IMR-90 (cell line): ENCODE data around the gene NECAB2. TPM values are rescaled to one million over a fixed set of nuclear protein-coding genes. Genes with fewer than 3 reads are reported as not detected.

Source experiments
- ATAC-seq: fragments of 200-7000 bp; cut with Tn5 transposase; 2 replicates; pipeline ENCODE4 v1.9.1; 2020; ENCODE audit warnings: low read depth, mild to moderate bottlenecking, moderate library complexity
- BruUV-seq: library from RNA; stranded (reverse); fragments of 400-500 nt; replicated peaks from 2 replicates; lab custom pipeline; 2021; lab: Mats Ljungman, UMichigan
- CTCF ChIA-PET: fragments of 300-600 bp; formaldehyde crosslinking; extraction: SDS; loops from one replicate; lab custom pipeline; 2021; ENCODE audit warnings: antibody characterized with exemption; lab: Yijun Ruan, JAX
- POLR2A ChIA-PET: fragments of 300-600 bp; sonication (Branson Sonifier 250); formaldehyde crosslinking; loops from one replicate; lab custom pipeline; 2022; ENCODE audit warnings: antibody characterized with exemption; ENCODE audit not compliant: unreplicated experiment; lab: Charles Lee
- DNase-seq: peaks from one replicate; pipeline ENCODE4 v3.0.0; 2013
- H2AFZ ChIP-seq: replicated peaks from 2 replicates; pipeline ENCODE3; 2013; ENCODE audit warnings: low read length, mild to moderate bottlenecking; ENCODE audit not compliant: poor library complexity
- H2AK5ac ChIP-seq: 2 replicates; pipeline ENCODE4 v1.6.1; 2013; ENCODE audit warnings: low read depth, low read length, inconsistent platforms
- H2AK9ac ChIP-seq: replicated peaks from 2 replicates; pipeline ENCODE3; 2013; ENCODE audit warnings: mild to moderate bottlenecking, low read depth, low read length, moderate library complexity; ENCODE audit not compliant: poor library complexity
- H2BK120ac ChIP-seq: 2 replicates; pipeline ENCODE4 v1.6.1; 2013; ENCODE audit warnings: low read depth, low read length, inconsistent platforms
- H2BK15ac ChIP-seq: 3 replicates; pipeline ENCODE4 v1.6.1; 2013; ENCODE audit warnings: low read depth, low read length, inconsistent platforms
- H2BK20ac ChIP-seq: 2 replicates; pipeline ENCODE4 v1.6.1; 2013; ENCODE audit warnings: low read depth, mild to moderate bottlenecking, inconsistent platforms, low read length, moderate library complexity
- H2BK5ac ChIP-seq: 2 replicates; pipeline ENCODE4 v1.6.1; 2013; ENCODE audit warnings: mild to moderate bottlenecking, low read depth, low read length, inconsistent platforms; ENCODE audit not compliant: poor library complexity, severe bottlenecking
- H3K14ac ChIP-seq: replicated peaks from 2 replicates; pipeline ENCODE4 v1.6.1; 2013; ENCODE audit warnings: low read depth, low read length, inconsistent platforms
- H3K18ac ChIP-seq: 2 replicates; pipeline ENCODE4 v1.6.1; 2013; ENCODE audit warnings: low read depth, low read length, control low read depth
- H3K23ac ChIP-seq: 2 replicates; pipeline ENCODE4 v1.6.1; 2013; ENCODE audit warnings: low read depth, low read length, inconsistent platforms
- H3K27ac ChIP-seq: 2 replicates; pipeline ENCODE4 v1.5.1; 2013; ENCODE audit warnings: mild to moderate bottlenecking, control low read depth, low read length; ENCODE audit not compliant: insufficient read depth
- H3K27me3 ChIP-seq: 2 replicates; pipeline ENCODE4 v1.6.1; 2013; ENCODE audit warnings: low read length; ENCODE audit not compliant: control insufficient read depth, insufficient read depth
- H3K36me3 ChIP-seq: 2 replicates; pipeline ENCODE4 v1.6.1; 2013; ENCODE audit warnings: low read length, mixed read lengths; ENCODE audit not compliant: control insufficient read depth, insufficient read depth
- H3K4ac ChIP-seq: 2 replicates; pipeline ENCODE4 v1.6.1; 2013; ENCODE audit warnings: low read depth, low read length, inconsistent platforms
- H3K4me1 ChIP-seq: 2 replicates; pipeline ENCODE4 v1.6.1; 2013; ENCODE audit warnings: low read length, mixed read lengths; ENCODE audit not compliant: control insufficient read depth, insufficient read depth
- H3K4me2 ChIP-seq: 2 replicates; pipeline ENCODE4 v1.6.1; 2013; ENCODE audit warnings: low read depth, mild to moderate bottlenecking, control low read depth, low read length, moderate library complexity
- H3K4me3 ChIP-seq: 2 replicates; pipeline ENCODE4 v1.5.1; 2013; ENCODE audit warnings: low read depth, mild to moderate bottlenecking, control low read depth, low read length, moderate library complexity; ENCODE audit not compliant: insufficient read depth
- H3K56ac ChIP-seq: 2 replicates; pipeline ENCODE4 v1.6.1; 2013; ENCODE audit warnings: low read length, inconsistent platforms; ENCODE audit not compliant: insufficient read depth; ENCODE audit errors: extremely low read depth
- H3K79me1 ChIP-seq, 2 experiments: 2 replicates each; pipeline ENCODE4 v1.6.1; 2013; ENCODE audit warnings: low read length in 2 of 2, inconsistent platforms in 1 of 2, low read depth in 1 of 2
- H3K9ac ChIP-seq: 2 replicates; pipeline ENCODE4 v1.6.1; 2013; ENCODE audit warnings: low read depth, low read length, control low read depth
- H3K9me1 ChIP-seq: 2 replicates; pipeline ENCODE4 v1.6.1; 2013; ENCODE audit warnings: low read length, inconsistent platforms; ENCODE audit not compliant: insufficient read depth
- H3K9me3 ChIP-seq: 2 replicates; pipeline ENCODE4 v1.6.1; 2013; ENCODE audit warnings: low read length; ENCODE audit not compliant: control insufficient read depth, insufficient read depth
- H4K20me1 ChIP-seq: 2 replicates; pipeline ENCODE4 v1.6.1; 2013; ENCODE audit warnings: low read length, inconsistent platforms; ENCODE audit not compliant: insufficient read depth
- H4K5ac ChIP-seq: 2 replicates; pipeline ENCODE4 v1.6.1; 2013; ENCODE audit warnings: mild to moderate bottlenecking, low read depth, low read length, control low read depth
- H4K8ac ChIP-seq, 2 experiments: 2 replicates each; pipeline ENCODE4 v1.6.1; 2013; ENCODE audit warnings: low read depth in 2 of 2, low read length in 2 of 2, control low read depth in 1 of 2, inconsistent platforms in 1 of 2
- H4K91ac ChIP-seq: 2 replicates; pipeline ENCODE4 v1.6.1; 2013; ENCODE audit warnings: low read depth, low read length, inconsistent platforms; ENCODE audit not compliant: insufficient read depth
- BHLHE40 ChIP-seq: fragments of 150-350 bp; IDR thresholded peaks from 2 replicates; pipeline ENCODE4 v1.6.1; 2016; ENCODE audit warnings: mild to moderate bottlenecking, low read depth, low read length
- CEBPB ChIP-seq: IDR thresholded peaks from 2 replicates; pipeline ENCODE4 v1.6.1; 2012; ENCODE audit warnings: low read depth, low read length, improper control_type of control experiment
- CHD1 ChIP-seq: IDR thresholded peaks from 2 replicates; pipeline ENCODE4 v1.6.1; 2012; ENCODE audit warnings: low read depth, low read length, improper control_type of control experiment
- ELK1 ChIP-seq: fragments of 150-350 bp; IDR thresholded peaks from 2 replicates; pipeline ENCODE4 v1.6.1; 2016; ENCODE audit warnings: low read depth, mild to moderate bottlenecking, low read length, moderate library complexity, borderline replicate concordance
- FOS ChIP-seq: fragments of 150-350 bp; IDR thresholded peaks from 2 replicates; pipeline ENCODE4 v1.6.1; 2016; ENCODE audit warnings: low read depth, low read length
- MAFK ChIP-seq: IDR thresholded peaks from 2 replicates; pipeline ENCODE4 v1.6.1; 2012; ENCODE audit warnings: low read depth, low read length, improper control_type of control experiment
- MAZ ChIP-seq: IDR thresholded peaks from 2 replicates; pipeline ENCODE4 v1.6.1; 2012; ENCODE audit warnings: low read depth, mild to moderate bottlenecking, low read length, improper control_type of control experiment, moderate library complexity, borderline replicate concordance
- MXI1 ChIP-seq: IDR thresholded peaks from 2 replicates; pipeline ENCODE4 v1.6.1; 2012; ENCODE audit warnings: low read depth, mild to moderate bottlenecking, low read length, moderate library complexity, borderline replicate concordance
- NFE2L2 ChIP-seq: fragments of 150-350 bp; IDR thresholded peaks from 2 replicates; pipeline ENCODE4 v1.6.1; 2016; ENCODE audit warnings: low read depth, mild to moderate bottlenecking, low read length
- POLR2A ChIP-seq: IDR thresholded peaks from 2 replicates; pipeline ENCODE4 v1.6.1; 2012; ENCODE audit warnings: mild to moderate bottlenecking, low read depth, low read length
- RAD21 ChIP-seq: IDR thresholded peaks from 2 replicates; pipeline ENCODE4 v1.6.1; 2012; ENCODE audit warnings: low read length, improper control_type of control experiment
- RCOR1 ChIP-seq: IDR thresholded peaks from 2 replicates; pipeline ENCODE4 v1.6.1; 2012; ENCODE audit warnings: mild to moderate bottlenecking, low read length, improper control_type of control experiment; ENCODE audit not compliant: insufficient replicate concordance
- RFX5 ChIP-seq: IDR thresholded peaks from 2 replicates; pipeline ENCODE4 v1.8.0; 2012; ENCODE audit warnings: low read depth, mild to moderate bottlenecking, low read length, moderate library complexity
- SMC3 ChIP-seq: fragments of 150-350 bp; IDR thresholded peaks from 2 replicates; pipeline ENCODE4 v1.6.1; 2016; ENCODE audit warnings: low read depth, mild to moderate bottlenecking, antibody characterized with exemption, low read length, moderate library complexity
- WGBS, 2 experiments: methylation state at CpG; one replicate each; pipeline versions ENCODE4 v1.1.5 to v1.1.7; 2013; ENCODE audit warnings: missing lambda C conversion rate in 2 of 2; ENCODE audit not compliant: insufficient read length in 1 of 2; ENCODE audit errors: extremely low coverage in 2 of 2; 5-methylcytosine and 5-hydroxymethylcytosine counted together
- dilution Hi-C: fragments of 300-500 bp; cut with HindIII; formaldehyde crosslinking; loops from one replicate; pipeline ENCODE4 v1.14.3; 2018; ENCODE audit warnings: low sequenced_read_pairs; ENCODE audit not compliant: unreplicated experiment
- in situ Hi-C: fragments of 300-500 bp; cut with MboI; formaldehyde crosslinking; loops from 3 replicates; pipeline ENCODE4 v1.14.3; 2019; ENCODE audit warnings: low sequenced_read_pairs, inconsistent platforms, mixed read lengths
- intact Hi-C: fragments of 100-400 bp; cut with micrococcal nuclease; formaldehyde crosslinking; loops from 2 replicates; pipeline ENCODE4 v1.10.0; 2022
- polyA plus RNA-seq, 3 experiments: library from polyadenylated mRNA; depleted of rRNA; stranded (reverse); fragments of >200 nt; gene quantifications; 2 replicates each; pipeline ENCODE4 v1.2.3, GENCODE V29; 2012; ENCODE audit warnings: low replicate concordance in 1 of 3
- total RNA-seq: library from RNA; depleted of rRNA; stranded (reverse); fragments of >200 nt; gene quantifications from 2 replicates; pipeline ENCODE4 v1.2.3, GENCODE V29; 2012
- TF ChIP-seq, protein P1 (sequence below): conservative IDR thresholded peaks from 2 replicates; pipeline ENCODE4 v1.5.1; 2012; ENCODE audit warnings: mild to moderate bottlenecking, low read depth, low read length, improper control_type of control experiment

Gene NECAB2
- total and polyA plus RNA-seq, 2 of the 4 experiments (the other 2 are of a cell fraction) = 0.27 TPM; not detected in 1

- no peak overlapping the region for H3K4me3 ChIP-seq
- H3K18ac ChIP-seq = no peak overlapping the region
- DNase-seq (no peak), ATAC-seq (no peak)
- no peak overlapping the region for H3K4ac ChIP-seq
- H2AK5ac ChIP-seq = no peak overlapping the region
- no peak overlapping the region for H3K4me2 ChIP-seq
- in situ Hi-C loops = no loop called here
- no peak overlapping the region for H2BK5ac ChIP-seq
- H2AK9ac ChIP-seq = no peak overlapping the region
- intact Hi-C loops = no loop called here
- H3K56ac ChIP-seq = no peak overlapping the region
- no TSS peak for BruUV-seq
- WGBS, 2 experiments = 81% methylated on average over 7 of the region's 19 CpGs; no CpG with 5 or more reads in 1 of the 2 experiments
- ChIA-PET POLR2A (interaction anchor here (1.5 kb wide), 1 partner anchor 9 kb away, joined by 3 read pairs; no protein-coding TSS in a partner anchor), CTCF (interaction anchor here (0.6 kb wide), 1 partner anchor 368 kb away, joined by 3 read pairs; no protein-coding TSS in a partner anchor)
- H2BK15ac ChIP-seq = no peak overlapping the region
- H3K36me3 ChIP-seq = no peaks in the 10 kb centered on the region
- no peak overlapping the region for H3K27ac ChIP-seq
- H3K14ac ChIP-seq = no peak overlapping the region
- peaks cover 6% of the 10 kb centered on the region for H3K4me1 ChIP-seq
- no peak overlapping the region for H2BK20ac ChIP-seq
- no peak overlapping the region for H3K23ac ChIP-seq
- H4K5ac ChIP-seq = no peak overlapping the region
- H2AFZ ChIP-seq = no peak overlapping the region
- no peak overlapping the region for H3K9ac ChIP-seq
- no peaks in the 10 kb centered on the region; the same call in 1 of the 2 replicates for H3K9me1 ChIP-seq
- H2BK120ac ChIP-seq = no peak overlapping the region
- H4K20me1 ChIP-seq = no peaks in the 10 kb centered on the region
- no peak overlapping the region for H4K8ac ChIP-seq
- TF ChIP-seq MXI1 = no peak
- TF ChIP-seq CEBPB = no peak
- TF ChIP-seq NFE2L2 = no peak
- TF ChIP-seq RAD21 = no peak
- TF ChIP-seq BHLHE40 = no peak
- TF ChIP-seq FOS = no peak
- TF ChIP-seq SMC3 = no peak
- TF ChIP-seq, protein P1, sequence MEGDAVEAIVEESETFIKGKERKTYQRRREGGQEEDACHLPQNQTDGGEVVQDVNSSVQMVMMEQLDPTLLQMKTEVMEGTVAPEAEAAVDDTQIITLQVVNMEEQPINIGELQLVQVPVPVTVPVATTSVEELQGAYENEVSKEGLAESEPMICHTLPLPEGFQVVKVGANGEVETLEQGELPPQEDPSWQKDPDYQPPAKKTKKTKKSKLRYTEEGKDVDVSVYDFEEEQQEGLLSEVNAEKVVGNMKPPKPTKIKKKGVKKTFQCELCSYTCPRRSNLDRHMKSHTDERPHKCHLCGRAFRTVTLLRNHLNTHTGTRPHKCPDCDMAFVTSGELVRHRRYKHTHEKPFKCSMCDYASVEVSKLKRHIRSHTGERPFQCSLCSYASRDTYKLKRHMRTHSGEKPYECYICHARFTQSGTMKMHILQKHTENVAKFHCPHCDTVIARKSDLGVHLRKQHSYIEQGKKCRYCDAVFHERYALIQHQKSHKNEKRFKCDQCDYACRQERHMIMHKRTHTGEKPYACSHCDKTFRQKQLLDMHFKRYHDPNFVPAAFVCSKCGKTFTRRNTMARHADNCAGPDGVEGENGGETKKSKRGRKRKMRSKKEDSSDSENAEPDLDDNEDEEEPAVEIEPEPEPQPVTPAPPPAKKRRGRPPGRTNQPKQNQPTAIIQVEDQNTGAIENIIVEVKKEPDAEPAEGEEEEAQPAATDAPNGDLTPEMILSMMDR = no peak
- TF ChIP-seq CHD1 = no peak
- no peak for TF ChIP-seq RFX5
- no peak for TF ChIP-seq MAZ
- no peak for TF ChIP-seq MAFK
- no peak for TF ChIP-seq POLR2A
- TF ChIP-seq RCOR1 = no peak
- no peak for TF ChIP-seq ELK1
- H3K27me3 ChIP-seq = no peaks in the 10 kb centered on the region; the same call in 1 of the 2 replicates
- H4K91ac ChIP-seq = no peak overlapping the region
- dilution Hi-C loops = no loop called here
- H3K79me1 ChIP-seq = no peaks in the 10 kb centered on the region
- H3K9me3 ChIP-seq = no peaks in the 10 kb centered on the region
Measured at GRCh38 chr16:83936581-83937165, 31.4 kb upstream of the NECAB2 start.
